Activated CD4-positive, alpha-beta T cell treated with anti-CD3 and anti-CD28 coated beads, Interleukin-2, amount 10 ng/mL, durations not matched to agents 7 days and 5 days (primary cell): Measurements from ENCODE around the gene PXDC1. TPM values are rescaled to one million over a fixed set of nuclear protein-coding genes. Genes with fewer than 3 reads are reported as not detected.
"Not testable (repeated sequence)": the region's sequence is repeated elsewhere in the genome, so short reads cannot be mapped to it uniquely, and the experiment has no call there.

Experiments used
- CTCF ChIA-PET: fragments of 350-600 bp; sonication (Branson Sonifier 250); formaldehyde crosslinking; loops from one replicate; lab custom pipeline; 2021; ENCODE audit warnings: antibody characterized with exemption; lab: Charles Lee
- POLR2A ChIA-PET: fragments of 350-600 bp; sonication (Branson Sonifier 250); formaldehyde crosslinking; loops from one replicate; lab custom pipeline; 2021; ENCODE audit warnings: antibody characterized with exemption; lab: Charles Lee
- DNase-seq: peaks from one replicate; pipeline ENCODE4 v3.0.0-alpha.2; 2020
- H3K27ac Mint-ChIP-seq: one replicate; pipeline ENCODE4 v1.8.0; 2021; ENCODE audit warnings: mild to moderate bottlenecking, moderate library complexity, mixed read lengths
- H3K27me3 Mint-ChIP-seq: one replicate; pipeline ENCODE4 v1.8.0; 2021; ENCODE audit warnings: mixed read lengths
- H3K36me3 Mint-ChIP-seq: one replicate; pipeline ENCODE4 v1.8.0; 2021; ENCODE audit warnings: low read depth, mixed read lengths
- H3K4me1 Mint-ChIP-seq: one replicate; pipeline ENCODE4 v1.8.0; 2021; ENCODE audit warnings: mixed read lengths
- H3K4me3 Mint-ChIP-seq: one replicate; pipeline ENCODE4 v1.8.0; 2021; ENCODE audit warnings: mild to moderate bottlenecking, moderate library complexity, mixed read lengths
- H3K9me3 Mint-ChIP-seq: one replicate; pipeline ENCODE4 v1.8.0; 2021; ENCODE audit warnings: mixed read lengths
- total RNA-seq, 2 experiments: library from RNA; stranded (reverse); gene quantifications; one replicate each; pipeline ENCODE4 v1.2.3, GENCODE V29; 2021

The PXDC1 gene
- total RNA-seq, 2 experiments from 2014 or later = 0.21 TPM; not detected in 1

- CTCF ChIA-PET = interaction anchor here (1.2 kb wide), 1 partner anchor 113 kb away, joined by 3 read pairs; no protein-coding TSS in a partner anchor
- H3K27me3 Mint-ChIP-seq = peaks cover 43% of the 10 kb centered on the region
- H3K36me3 Mint-ChIP-seq, H3K4me1 Mint-ChIP-seq, POLR2A ChIA-PET, H3K27ac Mint-ChIP-seq, H3K4me3 Mint-ChIP-seq, H3K9me3 Mint-ChIP-seq, DNase-seq: not testable (repeated sequence)
Measured at GRCh38 chr6:3754032-3754725, 2.7 kb upstream of the PXDC1 start.

GRCh38 chr6:3753228-3753835, 1.8 kb upstream of the PXDC1 start:
- POLR2A ChIA-PET = no interaction called here
- H3K4me1 Mint-ChIP-seq = peaks cover 2% of the 10 kb centered on the region

DNA sequence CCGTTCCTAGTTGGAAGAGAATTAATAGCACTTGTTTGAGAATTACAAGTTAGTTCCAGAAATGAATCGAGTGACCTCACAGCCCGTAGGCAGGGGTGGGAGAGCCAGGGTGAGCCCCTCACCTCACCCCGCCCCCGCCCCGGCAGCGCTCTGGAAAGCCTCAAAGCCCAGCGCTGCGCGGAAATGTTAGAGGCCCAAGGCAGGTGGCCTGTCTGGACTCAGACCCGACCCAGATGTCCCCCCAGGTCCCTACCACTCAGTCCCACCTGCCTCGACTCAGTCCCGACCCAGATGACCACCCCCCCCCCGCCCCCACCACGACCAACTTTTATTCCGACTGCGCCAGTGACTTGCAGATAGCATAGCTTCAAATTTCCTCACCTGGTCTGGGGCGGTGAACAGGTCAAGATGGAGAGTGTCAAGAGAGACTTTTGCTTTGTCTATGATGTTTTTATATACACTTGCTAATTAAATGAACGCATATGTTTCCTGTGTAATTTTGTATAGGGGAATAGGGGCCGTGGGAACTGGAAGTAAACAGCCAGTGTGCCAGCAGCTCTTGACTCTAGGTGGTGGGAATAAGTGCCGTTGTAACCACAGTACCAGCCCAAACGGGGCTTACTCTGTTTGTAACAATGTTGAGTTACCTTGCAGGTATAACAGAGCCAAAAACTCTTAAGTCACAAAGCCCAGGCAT, 1.2 kb upstream of the PXDC1 start:
- POLR2A ChIA-PET = no interaction called here
- Mint-ChIP-seq H3K36me3 (no peaks in the 10 kb centered on the region), H3K9me3 (no peaks in the 10 kb centered on the region)

More at GRCh38 chr6:3753228-3753835, 1.8 kb upstream of the PXDC1 start:
- H3K4me3 Mint-ChIP-seq = peak overlapping the region; percentile 42
- no peak overlapping the region for H3K27ac Mint-ChIP-seq
- peaks cover 46% of the 10 kb centered on the region for H3K27me3 Mint-ChIP-seq
- CTCF ChIA-PET = no interaction called here
- no peaks in the 10 kb centered on the region for H3K9me3 Mint-ChIP-seq
- H3K36me3 Mint-ChIP-seq = no peaks in the 10 kb centered on the region
- no peak for DNase-seq

GRCh38 chr6:3751730-3752530, 417 bp upstream of the PXDC1 start:
- Mint-ChIP-seq H3K4me3 (peak overlapping the region; percentile 20), H3K4me1 (peaks cover 2% of the 10 kb centered on the region), H3K27ac (no peak overlapping the region), H3K9me3 (no peaks in the 10 kb centered on the region), H3K27me3 (peaks cover 52% of the 10 kb centered on the region), H3K36me3 (no peaks in the 10 kb centered on the region)
- ChIA-PET POLR2A (no interaction called here), CTCF (no interaction called here)
- peak; percentile 54 for DNase-seq

More for the DNA sequence above, 1.2 kb upstream of the PXDC1 start:
- peak overlapping the region; percentile 42 for H3K4me3 Mint-ChIP-seq
- H3K27me3 Mint-ChIP-seq = peaks cover 52% of the 10 kb centered on the region
- CTCF ChIA-PET = no interaction called here
- no peak for DNase-seq
- H3K4me1 Mint-ChIP-seq = peaks cover 2% of the 10 kb centered on the region
- H3K27ac Mint-ChIP-seq = no peak overlapping the region

DNA sequence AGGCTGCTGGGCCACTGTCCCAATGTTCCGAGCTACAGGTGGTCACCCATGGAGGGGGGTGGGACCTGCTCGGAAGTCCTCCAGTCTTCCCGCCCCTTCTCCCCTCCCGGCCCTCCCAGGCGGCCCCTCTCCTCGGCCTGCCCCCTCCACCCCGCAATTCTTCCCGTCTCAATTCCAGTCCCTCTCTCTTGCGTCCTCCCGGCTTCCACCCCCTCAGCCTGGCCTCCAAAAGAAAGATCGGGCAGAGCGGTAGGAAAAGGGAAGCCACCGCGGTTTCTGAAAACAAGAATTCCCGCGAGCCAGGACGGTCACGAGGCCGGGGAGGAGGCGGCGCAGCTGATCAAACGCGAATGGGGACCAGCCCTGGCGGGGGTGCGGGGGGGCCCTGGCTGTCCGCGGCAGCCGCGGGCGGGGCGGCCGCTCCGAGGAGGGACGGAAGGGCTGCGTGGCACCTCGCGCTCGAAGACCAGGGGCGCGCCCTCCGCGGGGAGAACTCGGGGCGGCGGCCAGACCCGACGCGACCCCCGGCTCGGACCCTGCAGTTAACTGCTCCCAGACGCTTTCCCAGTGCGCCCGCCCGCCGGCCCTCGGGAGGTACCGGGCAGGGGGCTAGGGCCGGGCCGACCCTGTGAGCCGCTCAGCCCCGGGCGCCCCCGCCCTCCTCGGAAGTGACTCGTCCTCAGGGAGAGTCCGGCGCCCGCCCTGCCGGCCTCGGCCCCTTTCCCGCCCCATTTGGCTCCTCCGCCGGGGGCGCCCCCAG, 1.0 kb downstream of the PXDC1 start:
- H3K27ac Mint-ChIP-seq = no peak overlapping the region
- H3K36me3 Mint-ChIP-seq = no peaks in the 10 kb centered on the region
- H3K9me3 Mint-ChIP-seq = no peaks in the 10 kb centered on the region
- POLR2A ChIA-PET = no interaction called here
- peak overlapping the region; percentile 27 for H3K4me3 Mint-ChIP-seq
- no peak for DNase-seq
- CTCF ChIA-PET = interaction anchor here (0.9 to 1.5 kb wide), 2 partner anchors 18 to 98 kb away, joined by 3 to 4 read pairs; partner anchors contain the start of gene FAM50B
- H3K4me1 Mint-ChIP-seq = peaks cover 2% of the 10 kb centered on the region
- peaks cover 47% of the 10 kb centered on the region for H3K27me3 Mint-ChIP-seq

DNA sequence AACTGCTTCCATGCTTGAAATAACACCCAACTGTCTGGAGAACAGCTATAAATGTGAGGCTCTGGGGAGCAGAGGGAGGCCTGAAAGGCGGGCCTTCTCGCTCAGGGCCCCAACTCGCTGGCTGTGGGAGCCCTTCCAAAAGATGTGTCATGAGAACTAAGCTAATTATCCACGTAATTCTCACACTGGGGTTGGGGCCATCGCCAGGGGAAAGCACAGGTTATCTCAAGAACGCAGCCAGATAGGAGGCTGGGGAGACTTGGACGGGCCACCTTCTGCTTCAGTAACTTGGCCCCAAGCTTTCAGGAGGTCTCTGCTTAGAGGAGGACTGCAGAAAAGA, 1.6 kb downstream of the PXDC1 start:
- no peaks in the 10 kb centered on the region for H3K9me3 Mint-ChIP-seq
- no peak overlapping the region for H3K4me3 Mint-ChIP-seq
- CTCF ChIA-PET = interaction anchor here (0.9 to 1.5 kb wide), 3 partner anchors 18 to 271 kb away, joined by 3 to 4 read pairs (median 3); partner anchors contain the start of gene FAM50B
- peaks cover 2% of the 10 kb centered on the region for H3K4me1 Mint-ChIP-seq
- H3K27ac Mint-ChIP-seq = no peak overlapping the region
- H3K27me3 Mint-ChIP-seq = peaks cover 44% of the 10 kb centered on the region
- POLR2A ChIA-PET = no interaction called here
- DNase-seq = no peak
- H3K36me3 Mint-ChIP-seq = no peaks in the 10 kb centered on the region

DNA sequence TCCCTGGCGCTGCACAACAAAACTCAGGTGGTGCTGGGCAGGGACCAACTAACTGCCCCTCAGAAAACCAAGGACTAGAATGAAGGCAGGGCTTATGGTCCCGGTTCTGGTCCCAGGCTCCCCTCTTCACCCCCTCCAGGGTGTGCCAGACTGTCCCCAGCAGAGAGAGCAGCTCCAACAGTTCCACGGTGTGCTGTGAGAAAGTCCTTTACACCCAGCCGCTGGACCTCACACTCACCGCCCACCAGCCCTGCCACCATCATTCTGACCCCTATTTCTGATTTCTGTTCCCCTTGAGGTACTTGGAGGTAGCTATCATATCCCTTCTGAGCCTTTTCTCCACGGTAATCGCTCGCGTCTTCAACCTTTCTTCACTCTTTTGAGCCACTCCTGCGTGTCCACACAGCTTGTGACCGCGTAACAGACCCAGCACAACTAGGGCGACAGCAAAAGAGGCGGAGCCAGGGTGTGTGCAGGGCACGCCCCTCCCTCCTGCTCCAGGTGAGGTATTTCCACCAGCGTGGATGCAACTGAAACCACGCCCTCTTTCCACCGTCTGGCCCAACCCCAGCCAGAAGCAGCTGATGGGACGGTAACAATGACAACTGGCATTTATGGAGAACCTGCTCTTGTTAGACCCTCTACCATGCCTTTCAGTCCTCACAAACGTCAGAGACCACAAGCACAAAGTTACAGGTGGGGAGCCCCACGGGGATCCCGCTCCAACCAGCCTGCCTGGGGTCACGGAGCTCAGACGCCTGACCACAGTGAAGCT, 2.3 kb downstream of the PXDC1 start:
- peaks cover 44% of the 10 kb centered on the region for H3K27me3 Mint-ChIP-seq
- H3K4me3 Mint-ChIP-seq = no peak overlapping the region
- H3K27ac Mint-ChIP-seq = no peak overlapping the region
- CTCF ChIA-PET = interaction anchor here (0.8 to 1.9 kb wide), 8 partner anchors 47 to 272 kb away, joined by 3 to 5 read pairs (median 3); partner anchors contain the start of gene FAM50B
- H3K36me3 Mint-ChIP-seq = no peaks in the 10 kb centered on the region
- H3K4me1 Mint-ChIP-seq = peaks cover 2% of the 10 kb centered on the region
- no peaks in the 10 kb centered on the region for H3K9me3 Mint-ChIP-seq
- POLR2A ChIA-PET = no interaction called here
- DNase-seq = no peak

GRCh38 chr6:3748208-3749066, 3.1 kb downstream of the PXDC1 start:
- H3K27me3 Mint-ChIP-seq = peaks cover 37% of the 10 kb centered on the region
- no peaks in the 10 kb centered on the region for H3K36me3 Mint-ChIP-seq
- POLR2A ChIA-PET = no interaction called here
- no peak overlapping the region for H3K27ac Mint-ChIP-seq
- H3K4me3 Mint-ChIP-seq = no peak overlapping the region
- no peaks in the 10 kb centered on the region for H3K9me3 Mint-ChIP-seq
- DNase-seq = peak; percentile 55
- H3K4me1 Mint-ChIP-seq = peaks cover 2% of the 10 kb centered on the region
- CTCF ChIA-PET = interaction anchor here (0.8 to 1.9 kb wide), 7 partner anchors 48 to 273 kb away, joined by 3 to 5 read pairs (median 3); partner anchors contain the start of gene FAM50B

- H3K4me3 Mint-ChIP-seq = no peak overlapping the region
- CTCF ChIA-PET = no interaction called here
- DNase-seq = no peak
- H3K9me3 Mint-ChIP-seq = no peaks in the 10 kb centered on the region
- H3K36me3 Mint-ChIP-seq = no peaks in the 10 kb centered on the region
- peaks cover 9% of the 10 kb centered on the region for H3K4me1 Mint-ChIP-seq
- peaks cover 25% of the 10 kb centered on the region for H3K27me3 Mint-ChIP-seq
- POLR2A ChIA-PET = no interaction called here
- no peak overlapping the region for H3K27ac Mint-ChIP-seq
Measured at GRCh38 chr6:3747100-3747737, 4.3 kb downstream of the PXDC1 start.

DNA sequence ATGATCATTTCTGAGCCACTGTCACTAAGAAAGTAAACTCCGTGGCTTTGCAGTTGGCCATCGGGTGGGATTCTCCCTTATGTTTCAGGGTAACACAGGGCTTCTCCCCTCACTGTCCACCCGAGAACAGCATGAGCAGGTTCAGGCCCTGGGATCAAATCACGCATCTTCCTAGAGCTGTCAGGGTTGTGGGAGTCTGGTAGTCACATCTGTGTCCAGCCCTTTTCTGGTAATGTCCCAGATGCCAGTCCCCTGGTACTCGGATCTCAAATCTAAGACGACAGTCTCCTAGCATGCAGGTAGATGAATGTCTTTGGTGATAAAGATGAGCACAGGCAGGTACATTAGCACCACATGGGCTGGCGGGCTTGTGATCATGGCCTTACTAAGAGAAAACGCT, 4.8 kb downstream of the PXDC1 start:
- CTCF ChIA-PET = interaction anchor here (1.7 kb wide), 1 partner anchor 102 kb away, joined by 6 read pairs; the partner anchor contains the start of gene FAM50B
- no peak overlapping the region for H3K27ac Mint-ChIP-seq

More for the DNA sequence above, 4.8 kb downstream of the PXDC1 start:
- H3K9me3 Mint-ChIP-seq = no peaks in the 10 kb centered on the region
- H3K36me3 Mint-ChIP-seq = no peaks in the 10 kb centered on the region
- H3K4me1 Mint-ChIP-seq = peaks cover 9% of the 10 kb centered on the region
- POLR2A ChIA-PET = no interaction called here
- no peak for DNase-seq
- peaks cover 26% of the 10 kb centered on the region for H3K27me3 Mint-ChIP-seq
- no peak overlapping the region for H3K4me3 Mint-ChIP-seq
